CD4-positive, alpha-beta T cell treated with Interleukin-1 beta for 1 hour (primary cell): ENCODE data around the gene RBMS1.

Source experiments
- DNase-seq, 2 donors: peaks; one replicate each; pipeline ENCODE4 v3.0.0-alpha.2; 2020 to 2022

Gene RBMS1

GRCh38 chr2:160406591-160407392, 86.8 kb downstream of the RBMS1 start:
- peak; percentile 86 to 87 for DNase-seq

- no peak for DNase-seq
These were observed 88.3 kb downstream of the RBMS1 start for GRCh38 chr2:160405077-160405867.

GRCh38 chr2:160402997-160403979, 90.3 kb downstream of the RBMS1 start:
- DNase-seq, result no peak

- DNase-seq, result no peak
These were observed 91.1 kb downstream of the RBMS1 start for GRCh38 chr2:160402501-160402900.

- DNase-seq, result no peak
These were observed 91.7 kb downstream of the RBMS1 start for GRCh38 chr2:160401895-160402294.

GRCh38 chr2:160399880-160400279, 93.7 kb downstream of the RBMS1 start:
- DNase-seq, result no peak

GRCh38 chr2:160397530-160397865, 96.1 kb downstream of the RBMS1 start:
- DNase-seq, result no peak

- peak in 1 of 2 donors; percentile 60 for DNase-seq
These were observed 99.5 kb downstream of the RBMS1 start for GRCh38 chr2:160394153-160394552.

GRCh38 chr2:160392201-160392600, 101.4 kb downstream of the RBMS1 start:
- no peak for DNase-seq

GRCh38 chr2:160390544-160391455, 102.8 kb downstream of the RBMS1 start:
- DNase-seq, result no peak

- DNase-seq, result no peak
These were observed 103.7 kb downstream of the RBMS1 start for GRCh38 chr2:160389875-160390274.

GRCh38 chr2:160388464-160389263, 104.9 kb downstream of the RBMS1 start:
- DNase-seq, result peak; percentile 40 to 52

- DNase-seq, result no peak
These were observed 105.9 kb downstream of the RBMS1 start for GRCh38 chr2:160387558-160388262.

GRCh38 chr2:160384791-160385190, 108.8 kb downstream of the RBMS1 start:
- DNase-seq, result no peak

- no peak for DNase-seq
These were observed 112.1 kb downstream of the RBMS1 start for GRCh38 chr2:160381425-160381951.

GRCh38 chr2:160380611-160381010, 113.0 kb downstream of the RBMS1 start:
- no peak for DNase-seq

GRCh38 chr2:160380000-160380570, 113.5 kb downstream of the RBMS1 start:
- DNase-seq, result no peak

GRCh38 chr2:160379399-160379798, 114.2 kb downstream of the RBMS1 start:
- no peak for DNase-seq

GRCh38 chr2:160377204-160377995, 116.2 kb downstream of the RBMS1 start:
- no peak for DNase-seq
